Stimulated activated CD4-positive, alpha-beta T cell treated with anti-CD3 and anti-CD28 coated beads, Interleukin-2, amount 100 ng/mL, for 24 hours (primary cell): ENCODE results near the gene MAP3K4.
A peak's percentile ranks its signal among the peaks of the same experiment; 100 is the strongest.

Experiments
- DNase-seq, 2 donors: peaks; one replicate each; pipeline ENCODE4 v3.0.0-alpha.2; 2020

MAP3K4 gene

GRCh38 chr6:160991406-160992060 is at the start of gene MAP3K4:
Gene MAP3K4 (plus strand): TSS chr6:160991769. CDS start chr6:160991932, 163 bp downstream.
- DNase-seq = peak; percentile 83 to 86

GRCh38 chr6:160943997-160944396 is 47.6 kb upstream of the MAP3K4 start:
- DNase-seq = no peak

- no peak for DNase-seq
Measured at GRCh38 chr6:160945516-160946177, 45.9 kb upstream of the MAP3K4 start.

GRCh38 chr6:160949531-160949930 is 42.0 kb upstream of the MAP3K4 start:
- DNase-seq = no peak

- DNase-seq = no peak
Measured at GRCh38 chr6:160950507-160950906, 41.1 kb upstream of the MAP3K4 start.

GRCh38 chr6:160951187-160952030 is 40.2 kb upstream of the MAP3K4 start:
- no peak for DNase-seq

GRCh38 chr6:160952633-160953281 is 38.8 kb upstream of the MAP3K4 start:
- DNase-seq = no peak

GRCh38 chr6:160955508-160956295 is 35.9 kb upstream of the MAP3K4 start:
- no peak for DNase-seq

GRCh38 chr6:160956300-160957035 is 35.1 kb upstream of the MAP3K4 start:
- DNase-seq = no peak

GRCh38 chr6:160959726-160960435 is 31.7 kb upstream of the MAP3K4 start:
- no peak for DNase-seq

GRCh38 chr6:160960839-160961238 is 30.7 kb upstream of the MAP3K4 start:
- DNase-seq = no peak

GRCh38 chr6:160962835-160963623 is 28.5 kb upstream of the MAP3K4 start:
- DNase-seq = no peak

- DNase-seq = no peak
Measured at GRCh38 chr6:160963651-160964050, 27.9 kb upstream of the MAP3K4 start.

- no peak for DNase-seq
Measured at GRCh38 chr6:160965893-160966292, 25.7 kb upstream of the MAP3K4 start.

GRCh38 chr6:160966493-160967229 is 24.9 kb upstream of the MAP3K4 start:
- no peak for DNase-seq

GRCh38 chr6:160967351-160967750 is 24.2 kb upstream of the MAP3K4 start:
- DNase-seq = no peak

GRCh38 chr6:160967833-160968232 is 23.7 kb upstream of the MAP3K4 start:
- DNase-seq = no peak

GRCh38 chr6:160971171-160971570 is 20.4 kb upstream of the MAP3K4 start:
- DNase-seq = no peak

- no peak for DNase-seq
Measured at GRCh38 chr6:160972111-160972510, 19.5 kb upstream of the MAP3K4 start.
